ENCODE measurements around the gene CES4A.
"Not testable (repeated sequence)": the region's sequence is repeated elsewhere in the genome, so short reads cannot be mapped to it uniquely, and the experiment has no call there.

Gene CES4A

DNA sequence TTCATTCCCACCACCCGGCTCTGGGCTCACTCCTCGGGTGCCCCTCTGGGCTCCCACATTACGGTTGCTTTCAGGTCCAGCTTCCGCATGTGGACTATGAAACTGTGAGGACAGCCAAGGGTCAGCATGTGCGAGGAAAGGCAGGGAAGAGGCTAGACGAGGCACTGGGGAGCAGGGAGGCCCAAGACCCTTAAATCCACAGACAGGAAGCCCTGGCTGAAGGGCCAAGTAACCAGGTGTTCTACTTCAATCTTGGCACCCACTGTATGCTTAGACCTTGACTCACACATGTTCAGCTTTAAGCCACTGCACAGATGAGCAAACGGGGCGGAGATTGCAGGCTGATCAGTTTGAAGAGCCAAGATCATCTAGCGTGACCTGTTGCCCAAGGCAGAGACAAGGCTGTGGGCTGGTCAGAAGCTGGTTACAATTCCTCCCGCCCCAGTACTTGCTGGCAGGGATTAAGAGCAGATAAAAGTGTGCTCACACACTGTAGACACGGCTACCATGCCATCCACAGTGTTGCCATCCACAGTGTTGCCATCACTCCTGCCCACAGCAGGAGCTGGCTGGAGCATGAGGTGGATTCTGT, at the start of gene CES4A:
Gene CES4A, plus strand, starts transcription at position 393 of the 592 bp plus-strand sequence. Its CDS starts 184 bp downstream, at position 577.
- TF ChIP-seq, protein P1, sequence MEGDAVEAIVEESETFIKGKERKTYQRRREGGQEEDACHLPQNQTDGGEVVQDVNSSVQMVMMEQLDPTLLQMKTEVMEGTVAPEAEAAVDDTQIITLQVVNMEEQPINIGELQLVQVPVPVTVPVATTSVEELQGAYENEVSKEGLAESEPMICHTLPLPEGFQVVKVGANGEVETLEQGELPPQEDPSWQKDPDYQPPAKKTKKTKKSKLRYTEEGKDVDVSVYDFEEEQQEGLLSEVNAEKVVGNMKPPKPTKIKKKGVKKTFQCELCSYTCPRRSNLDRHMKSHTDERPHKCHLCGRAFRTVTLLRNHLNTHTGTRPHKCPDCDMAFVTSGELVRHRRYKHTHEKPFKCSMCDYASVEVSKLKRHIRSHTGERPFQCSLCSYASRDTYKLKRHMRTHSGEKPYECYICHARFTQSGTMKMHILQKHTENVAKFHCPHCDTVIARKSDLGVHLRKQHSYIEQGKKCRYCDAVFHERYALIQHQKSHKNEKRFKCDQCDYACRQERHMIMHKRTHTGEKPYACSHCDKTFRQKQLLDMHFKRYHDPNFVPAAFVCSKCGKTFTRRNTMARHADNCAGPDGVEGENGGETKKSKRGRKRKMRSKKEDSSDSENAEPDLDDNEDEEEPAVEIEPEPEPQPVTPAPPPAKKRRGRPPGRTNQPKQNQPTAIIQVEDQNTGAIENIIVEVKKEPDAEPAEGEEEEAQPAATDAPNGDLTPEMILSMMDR (IDR thresholded peaks at IDR 0.05) = no peak
- peak within 1 kb of the TSS; percentile 72 for H3K27ac Mint-ChIP-seq
- H3K4me3 Mint-ChIP-seq = no peak within 1 kb of the TSS
- H3K9me3 Mint-ChIP-seq = no peaks in the 10 kb centered on the region
- H3K36me3 Mint-ChIP-seq (ENCODE audit: low read depth) = no peaks in the 10 kb centered on the region
- peaks cover 35% of the 10 kb centered on the region for H3K27me3 Mint-ChIP-seq (ENCODE audit: low read depth, poor library complexity)
- DNase-seq = no peak
- peaks cover 14% of the 10 kb centered on the region for H3K4me1 Mint-ChIP-seq

DNA sequence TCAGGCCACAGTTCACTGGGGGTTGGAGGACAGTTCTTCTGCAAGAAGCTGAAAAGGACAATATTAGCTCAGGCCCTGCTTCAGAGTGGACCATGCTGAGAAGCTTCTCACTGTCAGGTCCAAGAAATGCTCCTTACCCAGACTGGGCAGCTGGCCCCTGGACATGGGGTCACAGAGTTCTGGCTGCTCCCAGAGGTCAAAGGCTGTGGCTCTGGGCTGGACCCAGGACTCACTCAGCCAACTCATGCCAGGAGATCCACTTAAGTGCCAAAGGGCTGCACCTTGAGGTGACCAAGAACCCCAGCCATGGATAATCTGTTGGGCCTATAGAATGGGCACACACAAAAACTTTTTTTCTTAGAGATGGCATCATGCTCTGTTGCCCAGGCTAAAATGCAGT, 49.0 kb upstream of the CES4A start:
- Mint-ChIP-seq H3K36me3 (ENCODE audit: low read depth) (peaks cover 28% of the 10 kb centered on the region), H3K9me3 (no peaks in the 10 kb centered on the region)

DNA sequence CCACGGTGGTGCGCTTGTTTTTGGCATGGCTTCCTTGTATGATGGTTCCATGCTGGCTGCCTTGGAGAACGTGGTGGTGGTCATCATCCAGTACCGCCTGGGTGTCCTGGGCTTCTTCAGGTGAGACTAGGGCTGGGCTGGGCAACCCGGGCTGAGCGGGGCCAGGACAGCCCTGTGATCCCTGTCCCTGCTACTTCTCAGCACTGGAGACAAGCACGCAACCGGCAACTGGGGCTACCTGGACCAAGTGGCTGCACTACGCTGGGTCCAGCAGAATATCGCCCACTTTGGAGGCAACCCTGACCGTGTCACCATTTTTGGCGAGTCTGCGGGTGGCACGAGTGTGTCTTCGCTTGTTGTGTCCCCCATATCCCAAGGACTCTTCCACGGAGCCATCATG, 48.2 kb upstream of the CES4A start:
- H3K27ac Mint-ChIP-seq = no peak overlapping the region
- no peak for DNase-seq
- H3K36me3 Mint-ChIP-seq (ENCODE audit: low read depth) = peaks cover 28% of the 10 kb centered on the region
- no peak overlapping the region for H3K4me3 Mint-ChIP-seq
- H3K9me3 Mint-ChIP-seq = no peaks in the 10 kb centered on the region
- TF ChIP-seq, protein P1 (IDR thresholded peaks at IDR 0.05) = no peak
- H3K27me3 Mint-ChIP-seq (ENCODE audit: low read depth, poor library complexity) = peaks cover 5% of the 10 kb centered on the region
- H3K4me1 Mint-ChIP-seq = peaks cover 23% of the 10 kb centered on the region

More for the DNA sequence above, 49.0 kb upstream of the CES4A start:
- no peak overlapping the region for H3K27ac Mint-ChIP-seq
- H3K4me3 Mint-ChIP-seq = no peak overlapping the region
- peaks cover 5% of the 10 kb centered on the region for H3K27me3 Mint-ChIP-seq (ENCODE audit: low read depth, poor library complexity)
- peaks cover 26% of the 10 kb centered on the region for H3K4me1 Mint-ChIP-seq
- TF ChIP-seq, protein P1 (IDR thresholded peaks at IDR 0.05) = no peak
- no peak for DNase-seq

DNA sequence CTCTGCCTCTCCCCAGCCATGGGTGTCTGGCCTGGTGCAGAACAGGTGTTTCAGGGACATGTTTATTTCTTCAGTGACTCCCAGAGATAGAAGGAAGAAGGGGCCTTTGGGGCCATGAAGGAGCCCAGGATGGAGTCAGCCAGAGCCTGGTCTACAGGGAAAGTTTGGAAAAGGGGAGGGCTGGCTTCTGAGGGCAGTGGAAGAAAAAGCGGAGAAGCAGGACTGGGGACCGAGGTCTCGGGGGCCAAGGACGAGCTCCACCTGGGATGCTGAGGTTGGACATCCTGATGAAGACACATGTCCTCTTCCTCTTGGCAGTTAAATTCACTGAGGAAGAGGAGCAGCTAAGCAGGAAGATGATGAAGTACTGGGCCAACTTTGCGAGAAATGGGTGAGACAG, 45.4 kb upstream of the CES4A start:
- H3K27me3 Mint-ChIP-seq (ENCODE audit: low read depth, poor library complexity) = peaks cover 20% of the 10 kb centered on the region
- H3K27ac Mint-ChIP-seq = no peak overlapping the region
- TF ChIP-seq, protein P1 (IDR thresholded peaks at IDR 0.05) = no peak
- H3K4me1 Mint-ChIP-seq = peaks cover 9% of the 10 kb centered on the region
- DNase-seq = no peak
- H3K4me3 Mint-ChIP-seq = no peak overlapping the region
- H3K9me3 Mint-ChIP-seq = no peaks in the 10 kb centered on the region
- peaks cover 21% of the 10 kb centered on the region for H3K36me3 Mint-ChIP-seq (ENCODE audit: low read depth)

DNA sequence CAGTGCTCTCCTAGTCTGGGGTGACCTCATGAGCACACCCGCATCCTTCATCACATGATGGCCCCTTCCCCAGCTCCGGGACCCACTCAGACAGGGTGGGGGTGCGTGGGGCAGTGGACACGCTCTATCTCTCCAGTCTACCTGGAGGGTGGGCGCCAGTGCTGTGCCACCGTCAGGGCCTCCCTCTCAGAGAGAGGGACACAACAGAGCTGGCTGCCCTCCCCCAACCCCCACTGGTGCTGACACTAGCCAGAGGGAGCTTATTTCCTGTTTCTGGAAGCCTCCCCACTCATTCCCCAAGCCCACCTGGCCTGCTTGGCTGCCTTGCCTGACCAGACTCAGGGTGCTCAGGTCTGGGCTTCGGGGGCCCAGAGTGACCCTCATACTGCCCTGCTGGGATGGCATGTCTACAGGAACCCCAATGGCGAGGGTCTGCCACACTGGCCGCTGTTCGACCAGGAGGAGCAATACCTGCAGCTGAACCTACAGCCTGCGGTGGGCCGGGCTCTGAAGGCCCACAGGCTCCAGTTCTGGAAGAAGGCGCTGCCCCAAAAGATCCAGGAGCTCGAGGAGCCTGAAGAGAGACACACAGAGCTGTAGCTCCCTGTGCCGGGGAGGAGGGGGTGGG, 44.8 kb upstream of the CES4A start:
- Mint-ChIP-seq H3K36me3 (ENCODE audit: low read depth) (peaks cover 21% of the 10 kb centered on the region), H3K27me3 (ENCODE audit: low read depth, poor library complexity) (peaks cover 26% of the 10 kb centered on the region), H3K4me3 (no peak overlapping the region), H3K9me3 (no peaks in the 10 kb centered on the region), H3K4me1 (peaks cover 15% of the 10 kb centered on the region), H3K27ac (no peak overlapping the region)
- DNase-seq = no peak
- TF ChIP-seq, protein P1 (IDR thresholded peaks at IDR 0.05) = no peak

DNA sequence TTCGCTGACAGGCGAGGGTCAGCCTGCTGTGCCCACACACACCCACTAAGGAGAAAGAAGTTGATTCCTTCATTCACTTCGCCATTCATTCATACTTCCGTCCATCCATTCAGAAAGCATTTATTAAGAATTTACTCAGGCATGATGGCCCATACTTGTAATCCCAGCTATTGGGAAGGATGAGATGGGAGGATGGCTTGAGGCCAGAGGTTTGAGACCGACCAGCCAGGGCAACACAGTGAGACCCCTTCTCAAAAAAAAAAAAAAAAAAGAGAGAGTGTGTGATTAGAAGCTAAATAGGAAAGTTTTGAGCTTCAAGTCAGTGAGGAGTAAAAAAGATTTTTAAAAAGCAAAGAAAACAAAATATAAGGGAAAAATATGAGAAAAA, 44.3 kb upstream of the CES4A start:
- Mint-ChIP-seq H3K27ac (no peak overlapping the region), H3K4me3 (no peak overlapping the region)

DNA sequence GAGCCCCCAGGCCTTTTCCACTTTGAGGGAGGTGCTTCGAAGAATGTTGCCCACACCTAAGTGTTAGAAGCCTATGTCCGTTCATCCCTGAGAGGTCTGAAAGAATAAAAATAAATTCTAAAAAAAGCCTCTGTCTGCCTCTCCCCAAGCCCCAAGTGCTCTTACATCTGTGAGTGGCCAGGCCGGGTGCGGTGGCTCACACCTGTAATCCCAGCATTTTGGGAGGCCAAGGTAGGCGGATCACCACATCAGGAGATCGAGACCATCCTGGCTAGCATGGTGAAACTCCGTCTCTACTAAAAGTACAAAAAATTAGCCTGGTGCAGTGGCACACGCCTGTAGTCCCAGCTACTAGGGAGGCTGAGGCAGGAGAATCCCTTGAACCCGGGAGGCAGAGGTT, 43.4 kb upstream of the CES4A start:
- Mint-ChIP-seq H3K27ac (peak overlapping the region; percentile 42), H3K27me3 (ENCODE audit: low read depth, poor library complexity) (peaks cover 38% of the 10 kb centered on the region), H3K36me3 (ENCODE audit: low read depth) (peaks cover 17% of the 10 kb centered on the region), H3K4me1 (peaks cover 28% of the 10 kb centered on the region)
- H3K4me3 Mint-ChIP-seq, H3K9me3 Mint-ChIP-seq, DNase-seq: not testable (repeated sequence)

More for the DNA sequence above, 44.3 kb upstream of the CES4A start:
- no peaks in the 10 kb centered on the region for H3K9me3 Mint-ChIP-seq
- TF ChIP-seq, protein P1 (IDR thresholded peaks at IDR 0.05) = no peak
- DNase-seq = no peak
- peaks cover 21% of the 10 kb centered on the region for H3K36me3 Mint-ChIP-seq (ENCODE audit: low read depth)
- H3K4me1 Mint-ChIP-seq = peaks cover 20% of the 10 kb centered on the region
- H3K27me3 Mint-ChIP-seq (ENCODE audit: low read depth, poor library complexity) = peaks cover 28% of the 10 kb centered on the region
